Adrenal gland (tissue), 5 donors: ENCODE data around the gene PDIK1L.

Experiments
- CTCF ChIP-seq, 6 experiments: fragments of 450-650 bp in 4 of 6; fragments of 200-600 bp in 2 of 6; sonication (generic) in 1 of 6; IDR thresholded peaks; 1 replicate in 5 of 6; 2 replicates in 1 of 6; pipeline versions ENCODE4 v1.5.1 to v1.8.0; 2016 to 2021; ENCODE audit warnings: antibody characterized with exemption in 6 of 6, mild to moderate bottlenecking in 2 of 6, moderate library complexity in 1 of 6
- POLR2A ChIP-seq, 2 donors: fragments of 450-650 bp; IDR thresholded peaks; one replicate each; pipeline ENCODE4 v1.6.1; 2017; ENCODE audit warnings: antibody characterized with exemption in 2 of 2, mild to moderate bottlenecking in 2 of 2, moderate library complexity in 1 of 2
- donor health status: DM: no; HTN: no; CAD: no.

- TF ChIP-seq CTCF (IDR thresholded peaks at IDR 0.05) (no peak), POLR2A (IDR thresholded peaks at IDR 0.05) (no peak)
Observed at GRCh38 chr1:26096471-26096870, 15.2 kb upstream of the PDIK1L start.
